ENCODE measurements around the gene THAP10. TPM values are rescaled to one million over a fixed set of nuclear protein-coding genes. Genes with fewer than 3 reads are reported as not detected.

Gene THAP10
- total RNA-seq, 5 donors from 2014 or later (not counting 1 experiment from before 2014, with no cell fraction given): 0.33 TPM; not detected in 3

GRCh38 chr15:70912187-70912586, 20.0 kb upstream of the THAP10 start:
- POLR2A ChIA-PET: no interaction called here
- no peak overlapping the region for H3K4me3 Mint-ChIP-seq
- Histone ChIP-seq H3K4me1 (ENCODE audit: control insufficient read depth in 1 of 2, extremely low read depth in 1 of 2, insufficient read depth in 2 of 2, low read length in 2 of 2) (no peaks in the 10 kb centered on the region), H3K9me3 (no peaks in the 10 kb centered on the region), H3K36me3 (ENCODE audit: control insufficient read depth in 2 of 2, extremely low read depth in 1 of 2, insufficient read depth in 1 of 2, low read length in 1 of 2) (no peaks in the 10 kb centered on the region), H3K27me3 (replicated peaks in 1 of 2; ENCODE audit: control insufficient read depth in 2 of 2, extremely low read depth in 1 of 2, insufficient read depth in 2 of 2, low read length in 1 of 2) (no peaks in the 10 kb centered on the region), H3K4me3 (ENCODE audit: control insufficient read depth in 1 of 2, extremely low read depth in 1 of 2, low read length in 1 of 2) (no peak overlapping the region), H3K27ac (ENCODE audit: low read length) (no peak overlapping the region)
- H3K9me3 Mint-ChIP-seq: peaks cover 6 to 16% (median 12%) of the 10 kb centered on the region in 3 donors
- CTCF ChIA-PET: no interaction called here
- no peak overlapping the region for H3K27ac Mint-ChIP-seq
- H3K4me1 Mint-ChIP-seq: no peaks in the 10 kb centered on the region
- peaks cover 1 to 7% of the 10 kb centered on the region in 2 donors for H3K27me3 Mint-ChIP-seq
- no CpG with 5 or more reads among the region's 1 CpG for WGBS (ENCODE audit: insufficient coverage)
- DNase-seq: no peak
- no peak for ATAC-seq (replicated peaks in 1 of 4)
- peaks cover 5% of the 10 kb centered on the region for H3K36me3 Mint-ChIP-seq

- ChIA-PET CTCF (no interaction called here), POLR2A (no interaction called here)
- no peaks in the 10 kb centered on the region for H3K4me1 ChIP-seq (ENCODE audit: control insufficient read depth in 1 of 2, extremely low read depth in 1 of 2, insufficient read depth in 2 of 2, low read length in 2 of 2)
- H3K27ac ChIP-seq (ENCODE audit: low read length): no peak overlapping the region
- no peaks in the 10 kb centered on the region for H3K27me3 ChIP-seq (replicated peaks in 1 of 2; ENCODE audit: control insufficient read depth in 2 of 2, extremely low read depth in 1 of 2, insufficient read depth in 2 of 2, low read length in 1 of 2)
- Mint-ChIP-seq H3K4me3 (no peak overlapping the region), H3K4me1 (no peaks in the 10 kb centered on the region), H3K27ac (no peak overlapping the region), H3K36me3 (peaks cover 5% of the 10 kb centered on the region), H3K9me3 (peaks cover 6 to 20% (median 17%) of the 10 kb centered on the region in 3 donors), H3K27me3 (peaks cover 3 to 10% of the 10 kb centered on the region in 2 donors)
- H3K4me3 ChIP-seq (ENCODE audit: control insufficient read depth in 1 of 2, extremely low read depth in 1 of 2, low read length in 1 of 2): no peak overlapping the region
- ATAC-seq (replicated peaks in 1 of 4): no peak
- H3K36me3 ChIP-seq (ENCODE audit: control insufficient read depth in 2 of 2, extremely low read depth in 1 of 2, insufficient read depth in 1 of 2, low read length in 1 of 2): no peaks in the 10 kb centered on the region
- no peak for DNase-seq
- WGBS (ENCODE audit: insufficient coverage): 60% methylated on average over 1 of the region's 1 CpG
- H3K9me3 ChIP-seq: no peaks in the 10 kb centered on the region
Measured at GRCh38 chr15:70910958-70911357, 18.7 kb upstream of the THAP10 start.

DNA sequence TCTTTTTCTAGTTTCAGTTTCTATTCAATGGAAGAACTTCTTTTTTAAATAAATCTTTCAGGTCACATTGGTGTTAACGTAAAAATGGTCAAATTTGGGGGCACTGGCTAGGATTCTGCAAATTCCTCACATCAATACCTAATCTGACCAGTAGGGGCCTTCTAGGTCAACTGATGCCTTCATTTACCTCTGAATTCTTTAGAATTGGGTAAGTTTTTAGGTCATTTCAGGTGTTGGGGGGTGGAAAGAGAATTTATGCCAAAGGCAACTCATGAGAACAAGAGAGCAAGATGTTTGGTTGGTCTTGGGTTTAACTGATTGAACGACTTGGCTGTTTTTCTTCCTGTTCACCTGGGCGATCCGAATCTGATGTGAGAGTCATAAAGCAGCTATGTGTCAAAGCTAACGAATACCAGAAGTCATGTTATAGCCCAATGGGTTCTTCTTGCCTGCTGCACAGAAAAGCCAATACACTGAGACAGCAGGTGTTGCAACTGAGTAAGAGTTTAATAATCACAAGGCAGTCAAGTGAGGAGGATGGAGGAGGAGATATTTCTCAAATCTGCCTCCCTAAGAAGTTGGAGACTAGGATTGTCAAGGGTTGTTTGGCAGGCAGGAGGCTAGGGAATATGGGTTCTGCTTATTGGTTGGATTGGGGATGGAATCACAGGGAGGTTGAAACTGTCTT, 15.7 kb upstream of the THAP10 start:
- H3K36me3 ChIP-seq (ENCODE audit: control insufficient read depth in 2 of 2, extremely low read depth in 1 of 2, insufficient read depth in 1 of 2, low read length in 1 of 2): no peaks in the 10 kb centered on the region
- Mint-ChIP-seq H3K4me1 (no peaks in the 10 kb centered on the region), H3K27me3 (peaks cover 7 to 21% of the 10 kb centered on the region in 2 donors), H3K9me3 (peaks cover 6 to 20% (median 17%) of the 10 kb centered on the region in 3 donors), H3K27ac (no peak overlapping the region), H3K36me3 (peaks cover 5% of the 10 kb centered on the region), H3K4me3 (no peak overlapping the region)
- no peaks in the 10 kb centered on the region for H3K4me1 ChIP-seq (ENCODE audit: control insufficient read depth in 1 of 2, extremely low read depth in 1 of 2, insufficient read depth in 2 of 2, low read length in 2 of 2)
- H3K9me3 ChIP-seq: no peaks in the 10 kb centered on the region
- POLR2A ChIA-PET: no interaction called here
- no peak for DNase-seq
- ATAC-seq (replicated peaks in 1 of 4): no peak
- CTCF ChIA-PET: no interaction called here
- H3K4me3 ChIP-seq (ENCODE audit: control insufficient read depth in 1 of 2, extremely low read depth in 1 of 2, low read length in 1 of 2): no peak overlapping the region
- no peaks in the 10 kb centered on the region for H3K27me3 ChIP-seq (replicated peaks in 1 of 2; ENCODE audit: control insufficient read depth in 2 of 2, extremely low read depth in 1 of 2, insufficient read depth in 2 of 2, low read length in 1 of 2)
- H3K27ac ChIP-seq (ENCODE audit: low read length): no peak overlapping the region
- 86% methylated on average over 4 of the region's 5 CpGs for WGBS (ENCODE audit: insufficient coverage)

DNA sequence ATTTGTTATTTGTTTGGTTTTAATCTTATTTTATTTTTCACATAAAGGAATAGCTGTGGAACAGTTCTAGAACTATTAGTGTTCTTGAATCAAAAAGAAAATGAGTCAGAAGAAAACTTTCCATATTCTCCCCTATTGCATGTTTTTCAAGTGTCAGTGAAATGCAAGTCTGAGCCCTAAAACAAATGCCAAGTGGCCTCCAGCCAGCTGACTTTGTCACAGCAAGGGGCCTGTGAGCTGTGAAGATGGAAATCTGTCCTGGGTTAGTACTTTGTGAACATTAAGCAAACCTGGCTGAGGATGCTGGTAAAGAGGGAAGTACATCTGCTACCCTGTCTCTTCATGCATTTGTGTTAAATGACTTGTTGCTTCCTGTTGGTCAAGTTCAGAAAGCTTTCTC, 14.6 kb upstream of the THAP10 start:
- no peak overlapping the region for H3K27ac ChIP-seq (ENCODE audit: low read length)
- H3K4me3 ChIP-seq (ENCODE audit: control insufficient read depth in 1 of 2, extremely low read depth in 1 of 2, low read length in 1 of 2): no peak overlapping the region
- H3K27me3 ChIP-seq (replicated peaks in 1 of 2; ENCODE audit: control insufficient read depth in 2 of 2, extremely low read depth in 1 of 2, insufficient read depth in 2 of 2, low read length in 1 of 2): no peaks in the 10 kb centered on the region
- H3K4me1 ChIP-seq (ENCODE audit: control insufficient read depth in 1 of 2, extremely low read depth in 1 of 2, insufficient read depth in 2 of 2, low read length in 2 of 2): no peaks in the 10 kb centered on the region
- Mint-ChIP-seq H3K4me1 (no peaks in the 10 kb centered on the region), H3K9me3 (peaks cover 6 to 20% (median 17%) of the 10 kb centered on the region in 3 donors), H3K27me3 (peaks cover 14 to 23% of the 10 kb centered on the region in 2 donors), H3K27ac (no peak overlapping the region), H3K36me3 (peaks cover 5% of the 10 kb centered on the region), H3K4me3 (no peak overlapping the region)
- no peaks in the 10 kb centered on the region for H3K36me3 ChIP-seq (ENCODE audit: control insufficient read depth in 2 of 2, extremely low read depth in 1 of 2, insufficient read depth in 1 of 2, low read length in 1 of 2)
- DNase-seq: no peak
- no peak for ATAC-seq (replicated peaks in 1 of 4)
- CTCF ChIA-PET: no interaction called here
- no peaks in the 10 kb centered on the region for H3K9me3 ChIP-seq
- POLR2A ChIA-PET: no interaction called here

GRCh38 chr15:70902107-70902506, 9.9 kb upstream of the THAP10 start:
- ATAC-seq (replicated peaks in 1 of 4) (no peak), DNase-seq (no peak)
- ChIA-PET POLR2A (no interaction called here), CTCF (no interaction called here)
- WGBS (ENCODE audit: insufficient coverage): 100% methylated on average over 1 of the region's 1 CpG
- no peaks in the 10 kb centered on the region for H3K4me1 Mint-ChIP-seq
- no peak overlapping the region for H3K27ac Mint-ChIP-seq
- peaks cover 22 to 26% of the 10 kb centered on the region in 2 donors for H3K27me3 Mint-ChIP-seq
- H3K4me3 Mint-ChIP-seq: no peak overlapping the region
- H3K9me3 ChIP-seq: no peaks in the 10 kb centered on the region
- H3K36me3 ChIP-seq (ENCODE audit: control insufficient read depth in 2 of 2, extremely low read depth in 1 of 2, insufficient read depth in 1 of 2, low read length in 1 of 2): no peaks in the 10 kb centered on the region
- no peak overlapping the region for H3K4me3 ChIP-seq (ENCODE audit: control insufficient read depth in 1 of 2, extremely low read depth in 1 of 2, low read length in 1 of 2)
- H3K36me3 Mint-ChIP-seq: no peaks in the 10 kb centered on the region
- peaks cover 0 to 4% of the 10 kb centered on the region in 2 experiments for H3K27me3 ChIP-seq (replicated peaks in 1 of 2; ENCODE audit: control insufficient read depth in 2 of 2, extremely low read depth in 1 of 2, insufficient read depth in 2 of 2, low read length in 1 of 2)
- no peaks in the 10 kb centered on the region for H3K4me1 ChIP-seq (ENCODE audit: control insufficient read depth in 1 of 2, extremely low read depth in 1 of 2, insufficient read depth in 2 of 2, low read length in 2 of 2)
- H3K9me3 Mint-ChIP-seq: peaks cover 0 to 4% (median 3%) of the 10 kb centered on the region in 3 donors
- no peak overlapping the region for H3K27ac ChIP-seq (ENCODE audit: low read length)

DNA sequence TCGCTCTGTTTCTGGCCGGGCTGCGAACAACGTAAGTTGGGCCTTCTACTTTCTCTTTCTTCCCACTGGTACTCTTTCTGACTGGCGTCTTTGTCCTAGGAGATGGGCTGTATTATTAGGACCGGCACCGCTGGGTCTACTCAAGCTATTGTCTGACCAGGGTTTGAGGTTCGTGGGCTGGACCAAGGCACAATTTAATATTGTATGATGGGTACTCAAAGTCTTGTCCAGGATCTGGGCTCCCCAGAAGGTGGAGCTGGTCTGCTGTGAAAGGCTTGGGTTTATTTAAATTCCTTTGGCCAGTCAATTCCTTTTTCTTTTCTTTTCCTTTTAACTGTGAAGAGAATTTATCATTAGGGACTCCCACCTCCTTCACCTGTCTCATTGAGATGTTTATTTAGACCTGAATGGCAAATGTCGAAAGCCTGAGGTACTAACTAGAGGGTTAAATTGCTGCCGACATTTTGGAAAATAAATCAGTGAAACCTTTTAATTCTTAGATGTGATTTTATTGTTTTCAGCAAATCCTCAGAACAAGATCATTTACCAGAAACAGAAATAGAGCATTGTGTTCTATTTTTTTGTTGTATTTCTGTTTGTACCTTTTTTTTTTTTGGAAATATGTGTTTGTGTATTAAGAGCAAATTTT, 803 bp upstream of the THAP10 start:
- H3K27me3 ChIP-seq (replicated peaks in 1 of 2; ENCODE audit: control insufficient read depth in 2 of 2, extremely low read depth in 1 of 2, insufficient read depth in 2 of 2, low read length in 1 of 2): peaks cover 0 to 20% of the 10 kb centered on the region in 2 experiments
- Mint-ChIP-seq H3K9me3 (peaks cover 0 to 6% (median 0%) of the 10 kb centered on the region in 3 donors), H3K27ac (no peak overlapping the region), H3K36me3 (no peaks in the 10 kb centered on the region), H3K27me3 (peaks cover 48 to 59% of the 10 kb centered on the region in 2 donors), H3K4me1 (peaks cover 10 to 14% (median 13%) of the 10 kb centered on the region in 3 donors), H3K4me3 (peak overlapping the region; percentile 75 to 82 (median 78))
- POLR2A ChIA-PET: interaction anchor here in 1 of 2 donors (0.6 kb wide), 1 partner anchor 10 kb away, joined by 3 read pairs; no protein-coding TSS in a partner anchor
- peaks cover 8 to 17% of the 10 kb centered on the region in 2 experiments for H3K4me1 ChIP-seq (ENCODE audit: control insufficient read depth in 1 of 2, extremely low read depth in 1 of 2, insufficient read depth in 2 of 2, low read length in 2 of 2)
- CTCF ChIA-PET: no interaction called here
- H3K36me3 ChIP-seq (ENCODE audit: control insufficient read depth in 2 of 2, extremely low read depth in 1 of 2, insufficient read depth in 1 of 2, low read length in 1 of 2): no peaks in the 10 kb centered on the region
- H3K27ac ChIP-seq (ENCODE audit: low read length): no peak overlapping the region
- WGBS (ENCODE audit: insufficient coverage): 0% methylated on average over 3 of the region's 10 CpGs
- no peaks in the 10 kb centered on the region for H3K9me3 ChIP-seq
- no peak for ATAC-seq (replicated peaks in 1 of 4)
- peak overlapping the region; percentile 53 for H3K4me3 ChIP-seq (ENCODE audit: control insufficient read depth in 1 of 2, extremely low read depth in 1 of 2, low read length in 1 of 2)
- DNase-seq: no peak
